GM12878 (cell line): ENCODE results near the gene PPP2R3B. TPM values are rescaled to one million over a fixed set of nuclear protein-coding genes. Genes with fewer than 3 reads are reported as not detected.

Source experiments
- ATAC-seq: fragments of 200-7000 bp; cut with Tn5 transposase; 3 replicates; pipeline ENCODE4 v1.9.1; 2020; ENCODE audit warnings: mild to moderate bottlenecking, moderate library complexity
- BruUV-seq: library from RNA; stranded (reverse); fragments of 400-500 nt; replicated peaks from 2 replicates; lab custom pipeline; 2021; lab: Mats Ljungman, UMichigan
- CTCF ChIA-PET: fragments of 300-600 bp; sonication (Branson Sonifier 250); formaldehyde crosslinking; extraction: SDS; loops from one replicate; lab custom pipeline; 2021; ENCODE audit warnings: inconsistent platforms; lab: Yijun Ruan, JAX
- POLR2A ChIA-PET: fragments of 350-600 bp; formaldehyde crosslinking; extraction: SDS; loops from one replicate; lab custom pipeline; 2021; ENCODE audit warnings: inconsistent platforms; lab: Charles Lee
- RAD21 ChIA-PET: fragments of 300-600 bp; sonication (Branson Sonifier 250); formaldehyde crosslinking; loops from one replicate; lab custom pipeline; 2023; ENCODE audit warnings: antibody characterized with exemption; ENCODE audit not compliant: unreplicated experiment; lab: Charles Lee
- SMC1A ChIA-PET: fragments of 300-600 bp; sonication (Branson Sonifier 250); formaldehyde crosslinking; loops from one replicate; lab custom pipeline; 2023; ENCODE audit not compliant: unreplicated experiment, uncharacterized antibody; lab: Charles Lee
- DNase-seq: peaks from one replicate; pipeline ENCODE4 v3.0.0-alpha.2; 2011; ENCODE audit warnings: low read depth, low spot score
- FAIRE-seq: peaks from 3 replicates; lab custom pipeline; 2011; peaks lifted over from hg19 to GRCh38; lab: Jason Lieb, UNC
- H2AFZ ChIP-seq: 2 replicates; pipeline ENCODE4 v1.6.0; 2011; ENCODE audit warnings: low read depth, low read length, control low read depth; ENCODE audit not compliant: control insufficient read depth
- H3K27ac ChIP-seq: 2 replicates; pipeline ENCODE4 v1.5.1; 2011; ENCODE audit warnings: control low read depth; ENCODE audit not compliant: control insufficient read depth, insufficient read depth
- H3K27me3 ChIP-seq, 2 experiments: replicated peaks in 1 of 2; 2 replicates each; pipeline versions ENCODE4 v1.6.0 to v1.6.1; 2011; ENCODE audit warnings: low read length in 1 of 2; ENCODE audit not compliant: control insufficient read depth in 2 of 2, insufficient read depth in 2 of 2
- H3K36me3 ChIP-seq, 2 experiments: 2 replicates each; pipeline ENCODE4 v1.5.1; 2011; ENCODE audit warnings: low read length in 1 of 2; ENCODE audit not compliant: control insufficient read depth in 2 of 2, insufficient read depth in 2 of 2
- H3K4me1 ChIP-seq: 2 replicates; pipeline ENCODE4 v1.6.1; 2011; ENCODE audit warnings: mild to moderate bottlenecking, low read length, moderate library complexity, mixed read lengths; ENCODE audit not compliant: control insufficient read depth, insufficient read depth
- H3K4me2 ChIP-seq: 2 replicates; pipeline ENCODE4 v1.6.0; 2011; ENCODE audit warnings: control low read depth; ENCODE audit not compliant: control insufficient read depth, insufficient read depth
- H3K4me3 ChIP-seq: fragments of 200-600 bp; sonication (generic); 2 replicates; pipeline ENCODE4 v1.5.1; 2016
- H3K79me2 ChIP-seq: 2 replicates; pipeline ENCODE4 v1.6.0; 2011; ENCODE audit warnings: low read length; ENCODE audit not compliant: control insufficient read depth, insufficient read depth
- H3K9ac ChIP-seq: 2 replicates; pipeline ENCODE4 v1.8.0; 2011; ENCODE audit warnings: low read length, control low read depth, mixed read lengths; ENCODE audit not compliant: control insufficient read depth, insufficient read depth
- H3K9me3 ChIP-seq: replicated peaks from 3 replicates; pipeline ENCODE4 v1.5.1; 2011; ENCODE audit warnings: mild to moderate bottlenecking, low read length; ENCODE audit not compliant: control insufficient read depth, insufficient read depth
- H4K20me1 ChIP-seq: 2 replicates; pipeline ENCODE4 v1.6.0; 2011; ENCODE audit not compliant: control insufficient read depth, insufficient read depth
- RAD21 ChIP-seq: IDR thresholded peaks from 2 replicates; pipeline ENCODE4 v1.6.1; 2011; ENCODE audit warnings: mild to moderate bottlenecking, low read depth, low read length, moderate library complexity; ENCODE audit not compliant: insufficient read depth
- SMC3 ChIP-seq: IDR thresholded peaks from 2 replicates; pipeline ENCODE4 v1.6.1; 2011; ENCODE audit warnings: low read length, improper control_type of control experiment, borderline replicate concordance
- TCF3 ChIP-seq: IDR thresholded peaks from 2 replicates; pipeline ENCODE4 v1.6.1; 2012; ENCODE audit warnings: low read depth, mild to moderate bottlenecking, low read length, borderline replicate concordance; ENCODE audit not compliant: insufficient read depth
- WGBS: methylation state at CpG from one replicate; pipeline ENCODE4 v1.1.6; 2016; ENCODE audit warnings: low lambda C conversion rate; ENCODE audit not compliant: insufficient replicate concordance, insufficient coverage; ENCODE audit errors: missing lambda C conversion rate; 5-methylcytosine and 5-hydroxymethylcytosine counted together
- in situ Hi-C: fragments of 300-500 bp; cut with MboI; formaldehyde crosslinking; loops from 9 replicates; pipeline ENCODE4 v1.14.3; 2018; ENCODE audit warnings: mixed read lengths
- intact Hi-C: fragments of 100-400 bp; cut with micrococcal nuclease; formaldehyde crosslinking; loops from one replicate; pipeline ENCODE4 v1.14.2; 2022; ENCODE audit not compliant: unreplicated experiment
- polyA plus RNA-seq, 11 experiments: library from polyadenylated mRNA; depleted of rRNA in 4 of 11; unstranded in 6 of 11; stranded (reverse) in 5 of 11; fragments of >200 nt; fragmentation: Nextera tagmentation in 4 of 11; fragmentation: Illumina TruSeq in 1 of 11; extraction: Ambion mirVana in 4 of 11; extraction: Trizol in 1 of 11; gene quantifications; 1 replicate in 1 of 11; 2 replicates in 10 of 11; pipeline versions ENCODE4 v1.2.1 to v1.2.3, GENCODE V29; 2011 to 2016; ENCODE audit warnings: inconsistent platforms in 2 of 11, missing spikeins in 2 of 11, low read depth in 1 of 11
- total RNA-seq, 4 experiments: library from RNA; depleted of rRNA in 3 of 4; stranded (reverse); fragments of >200 nt in 3 of 4; fragmentation: Illumina TruSeq in 1 of 4; extraction: Trizol in 1 of 4; gene quantifications; 2 replicates each; pipeline versions ENCODE4 v1.2.1 to v1.2.3, GENCODE V29; 2013 to 2021
- TF ChIP-seq, protein P1 (sequence below): IDR thresholded peaks from 2 replicates; pipeline ENCODE4 v1.6.1; 2012; ENCODE audit warnings: low read depth, low read length, improper control_type of control experiment
- TF ChIP-seq, protein P2 (sequence below), 3 experiments: IDR thresholded peaks in 2 of 3; conservative IDR thresholded peaks in 1 of 3; 2 replicates each; pipeline ENCODE4 v1.5.1; 2011; ENCODE audit warnings: low read depth in 3 of 3, low read length in 3 of 3, mild to moderate bottlenecking in 3 of 3, control low read depth in 2 of 3, moderate library complexity in 2 of 3, inconsistent platforms in 1 of 3, mixed read lengths in 1 of 3; ENCODE audit not compliant: control insufficient read depth in 2 of 3, insufficient read depth in 1 of 3; ENCODE audit errors: extremely low read depth in 1 of 3

The PPP2R3B gene
- total and polyA plus RNA-seq, 10 of the 15 experiments (the other 5 are each of a cell fraction or from before 2014, with no cell fraction given): 0.11 to 34.3 (median 9.7) TPM; not detected in 1

DNA sequence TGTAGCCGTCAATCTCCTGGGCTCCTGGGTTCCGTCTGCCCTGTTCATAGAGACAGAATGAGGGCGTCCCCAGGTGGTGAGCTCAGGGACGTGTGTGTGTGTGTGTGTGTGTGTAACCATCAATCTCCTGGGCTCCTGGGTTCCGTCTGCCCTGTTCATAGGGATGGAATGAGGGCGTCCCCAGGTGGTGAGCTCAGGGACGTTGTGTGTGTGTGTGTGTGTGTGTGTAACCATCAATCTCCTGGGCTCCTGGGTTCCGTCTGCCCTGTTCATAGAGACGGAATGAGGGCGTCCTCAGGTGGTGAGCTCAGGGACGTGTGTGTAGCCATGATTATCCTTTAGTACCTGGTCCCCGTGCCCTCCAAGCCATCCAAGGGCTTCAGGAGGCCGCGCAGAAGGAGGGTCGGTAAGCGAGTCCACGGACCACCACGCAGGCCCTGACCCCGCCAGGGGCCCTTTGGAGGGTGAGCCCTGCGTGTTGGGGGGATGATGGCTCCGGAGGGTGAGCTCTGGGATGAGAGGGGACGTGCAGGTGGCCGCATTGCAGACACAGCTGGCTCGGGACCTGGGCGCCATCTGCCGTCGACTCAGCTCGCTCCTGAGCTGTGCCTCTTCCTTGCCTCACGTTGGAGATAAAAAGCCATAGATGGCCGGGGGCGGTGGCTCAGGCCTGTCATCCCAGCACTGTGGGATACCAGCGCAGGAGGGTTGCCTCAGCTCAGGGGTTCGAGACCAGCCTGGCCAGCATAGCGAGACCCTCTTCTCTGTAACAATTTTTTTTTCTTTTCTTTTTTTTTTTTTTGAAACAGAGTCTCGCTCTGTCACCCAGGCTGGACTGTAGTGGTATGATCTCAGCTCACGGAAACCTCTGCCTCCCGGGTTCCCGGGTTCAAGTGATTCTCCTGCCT, 62.7 kb downstream of the PPP2R3B start:
- H2AFZ ChIP-seq: no peak overlapping the region; the same call in 1 of the 2 replicates
- FAIRE-seq (peak; percentile 99), DNase-seq (no peak), ATAC-seq (peak; percentile 15; the same call in 1 of the 3 replicates)
- no peak overlapping the region for H3K4me3 ChIP-seq
- ChIA-PET SMC1A (no interaction called here), POLR2A (no interaction called here), CTCF (no interaction called here), RAD21 (no interaction called here)
- 51% methylated on average over 38 of the region's 38 CpGs for WGBS
- no peak overlapping the region for H3K4me2 ChIP-seq
- in situ Hi-C loops: no loop called here
- H3K9me3 ChIP-seq: no peaks in the 10 kb centered on the region
- peaks cover 7% of the 10 kb centered on the region for H3K4me1 ChIP-seq
- no peaks in the 10 kb centered on the region for H3K27me3 ChIP-seq
- no peak overlapping the region for H3K9ac ChIP-seq
- no peak overlapping the region for H3K27ac ChIP-seq
- TF ChIP-seq RAD21 (0 out of 2 replicates have a peak, but pooled peaks have one; percentile 13), TCF3 (no peak), SMC3 (peak; percentile 29; the same call in 1 of the 2 replicates)
- TF ChIP-seq, protein P1, sequence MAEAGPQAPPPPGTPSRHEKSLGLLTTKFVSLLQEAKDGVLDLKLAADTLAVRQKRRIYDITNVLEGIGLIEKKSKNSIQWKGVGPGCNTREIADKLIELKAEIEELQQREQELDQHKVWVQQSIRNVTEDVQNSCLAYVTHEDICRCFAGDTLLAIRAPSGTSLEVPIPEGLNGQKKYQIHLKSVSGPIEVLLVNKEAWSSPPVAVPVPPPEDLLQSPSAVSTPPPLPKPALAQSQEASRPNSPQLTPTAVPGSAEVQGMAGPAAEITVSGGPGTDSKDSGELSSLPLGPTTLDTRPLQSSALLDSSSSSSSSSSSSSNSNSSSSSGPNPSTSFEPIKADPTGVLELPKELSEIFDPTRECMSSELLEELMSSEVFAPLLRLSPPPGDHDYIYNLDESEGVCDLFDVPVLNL: no peak
- TF ChIP-seq, protein P2, sequence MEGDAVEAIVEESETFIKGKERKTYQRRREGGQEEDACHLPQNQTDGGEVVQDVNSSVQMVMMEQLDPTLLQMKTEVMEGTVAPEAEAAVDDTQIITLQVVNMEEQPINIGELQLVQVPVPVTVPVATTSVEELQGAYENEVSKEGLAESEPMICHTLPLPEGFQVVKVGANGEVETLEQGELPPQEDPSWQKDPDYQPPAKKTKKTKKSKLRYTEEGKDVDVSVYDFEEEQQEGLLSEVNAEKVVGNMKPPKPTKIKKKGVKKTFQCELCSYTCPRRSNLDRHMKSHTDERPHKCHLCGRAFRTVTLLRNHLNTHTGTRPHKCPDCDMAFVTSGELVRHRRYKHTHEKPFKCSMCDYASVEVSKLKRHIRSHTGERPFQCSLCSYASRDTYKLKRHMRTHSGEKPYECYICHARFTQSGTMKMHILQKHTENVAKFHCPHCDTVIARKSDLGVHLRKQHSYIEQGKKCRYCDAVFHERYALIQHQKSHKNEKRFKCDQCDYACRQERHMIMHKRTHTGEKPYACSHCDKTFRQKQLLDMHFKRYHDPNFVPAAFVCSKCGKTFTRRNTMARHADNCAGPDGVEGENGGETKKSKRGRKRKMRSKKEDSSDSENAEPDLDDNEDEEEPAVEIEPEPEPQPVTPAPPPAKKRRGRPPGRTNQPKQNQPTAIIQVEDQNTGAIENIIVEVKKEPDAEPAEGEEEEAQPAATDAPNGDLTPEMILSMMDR (IDR thresholded peaks at IDR 0.05 in 2 of 3, conservative IDR thresholded peaks at IDR 0.05 in 1 of 3; ENCODE audit: control insufficient read depth in 2 of 3, extremely low read depth in 1 of 3, insufficient read depth in 1 of 3, low read depth in 3 of 3, low read length in 3 of 3): peak in 2 of 3 experiments; percentile 30 to 48; a peak in 3 of 6 replicates
- no TSS peak for BruUV-seq
- H3K36me3 ChIP-seq: no peaks in the 10 kb centered on the region
- H4K20me1 ChIP-seq: no peaks in the 10 kb centered on the region
- peaks cover 10% of the 10 kb centered on the region for H3K79me2 ChIP-seq
- intact Hi-C loops: no loop called here
